Mucosa of stomach (tissue), 1 donor: ENCODE results near the gene MEP1A.
"Not testable (repeated sequence)": the region's sequence is repeated elsewhere in the genome, so short reads cannot be mapped to it uniquely, and the experiment has no call there.

ENCODE experiments used
- H3K27me3 ChIP-seq: one replicate; pipeline ENCODE4 v1.7.0; 2013; ENCODE audit warnings: mild to moderate bottlenecking, low read length; ENCODE audit not compliant: control insufficient read depth, insufficient read depth
- H3K36me3 ChIP-seq: one replicate; pipeline ENCODE4 v1.7.0; 2013; ENCODE audit warnings: low read length; ENCODE audit not compliant: control insufficient read depth, insufficient read depth
- H3K4me1 ChIP-seq: one replicate; pipeline ENCODE4 v1.7.0; 2013; ENCODE audit warnings: mild to moderate bottlenecking, low read length; ENCODE audit not compliant: control insufficient read depth, insufficient read depth
- H3K4me3 ChIP-seq: one replicate; pipeline ENCODE4 v1.7.0; 2013; ENCODE audit warnings: low read length
- H3K9ac ChIP-seq: one replicate; pipeline ENCODE4 v1.7.0; 2013; ENCODE audit warnings: mild to moderate bottlenecking, low read length, moderate library complexity
- H3K9me3 ChIP-seq: one replicate; pipeline ENCODE4 v1.7.0; 2013; ENCODE audit warnings: mild to moderate bottlenecking, low read length, moderate library complexity; ENCODE audit not compliant: control insufficient read depth
- donor health status: Pancreatic carcinoma.

The MEP1A gene

DNA sequence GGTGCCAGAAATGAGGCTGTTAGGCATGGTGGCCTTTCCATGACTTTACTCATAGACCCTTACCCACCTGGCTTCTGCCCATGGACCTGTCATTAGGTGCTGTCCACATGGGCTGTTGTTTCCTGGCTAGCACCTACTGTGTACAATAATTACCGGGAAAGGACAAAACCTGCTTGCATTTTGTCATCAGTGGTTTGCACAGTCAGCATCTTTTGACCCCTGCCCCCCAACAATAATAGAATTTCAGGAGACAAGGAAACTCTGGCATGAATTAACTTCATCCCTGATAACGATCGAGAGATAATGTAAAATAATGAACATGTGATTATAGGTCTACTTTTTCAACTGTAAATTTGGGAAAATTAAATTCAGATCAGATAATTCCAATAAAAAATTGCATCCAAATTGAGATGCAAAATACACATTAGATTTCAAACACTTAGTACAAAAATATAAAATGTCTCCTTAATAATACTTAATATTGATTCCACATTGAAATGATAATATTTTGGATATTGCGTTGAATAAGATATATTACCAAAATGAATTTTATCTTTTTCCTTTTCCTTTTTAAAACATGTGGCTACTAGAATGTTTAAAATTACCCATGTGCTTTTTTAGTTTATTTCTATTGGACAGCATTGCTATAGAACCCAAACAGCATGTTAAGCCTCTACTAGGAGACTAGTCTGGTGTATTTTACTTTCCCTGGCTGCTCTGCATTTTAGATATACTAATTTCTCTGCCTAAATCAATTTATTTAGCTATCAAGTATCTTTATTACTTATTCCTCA is 34.0 kb upstream of the MEP1A start:
- Histone ChIP-seq H3K36me3 (no peaks in the 10 kb centered on the region), H3K4me3 (no peak overlapping the region), H3K4me1 (no peaks in the 10 kb centered on the region), H3K9ac (no peak overlapping the region), H3K9me3 (no peaks in the 10 kb centered on the region), H3K27me3 (no peaks in the 10 kb centered on the region)

DNA sequence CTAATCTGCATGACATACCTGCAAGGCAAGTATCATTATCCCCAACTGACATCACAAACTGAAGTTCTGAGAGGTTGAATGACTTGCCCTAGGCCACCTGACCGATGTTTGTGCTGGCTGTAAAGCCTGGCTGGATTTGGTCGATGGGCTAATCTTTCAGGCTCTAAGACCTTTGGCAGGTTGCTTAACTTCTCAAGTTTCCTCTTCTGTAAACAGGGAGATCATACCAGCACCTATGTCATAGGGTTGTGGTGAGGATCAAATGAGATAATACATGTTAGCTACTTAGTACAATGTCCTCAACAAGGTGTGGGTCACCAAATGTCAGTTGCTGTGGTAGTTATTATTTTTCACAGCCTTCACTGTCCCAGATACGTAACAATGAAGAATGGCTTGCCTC is 32.3 kb upstream of the MEP1A start:
- Histone ChIP-seq H3K9ac (no peak overlapping the region), H3K4me3 (no peak overlapping the region), H3K4me1 (no peaks in the 10 kb centered on the region), H3K36me3 (no peaks in the 10 kb centered on the region), H3K9me3 (no peaks in the 10 kb centered on the region), H3K27me3 (no peaks in the 10 kb centered on the region)

DNA sequence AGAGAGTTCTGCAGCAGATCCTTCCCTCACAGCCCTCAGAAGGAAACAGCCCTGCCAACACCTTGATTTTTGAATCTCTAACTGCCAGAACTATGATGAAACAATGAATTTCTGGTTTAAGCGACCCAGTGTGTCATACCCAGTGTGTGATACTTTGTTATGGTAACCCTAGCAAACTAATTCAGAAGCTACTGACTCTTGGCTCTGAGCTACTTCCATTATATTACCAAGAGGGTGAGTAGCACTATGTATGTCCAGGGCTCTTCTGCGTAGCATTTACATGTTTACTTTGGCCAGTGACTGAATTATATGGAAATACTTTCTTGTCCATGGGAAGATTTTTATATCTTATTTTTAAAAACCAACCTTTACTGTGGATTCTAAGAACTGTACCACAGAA is 29.7 kb upstream of the MEP1A start:
- Histone ChIP-seq H3K27me3 (no peaks in the 10 kb centered on the region), H3K36me3 (no peaks in the 10 kb centered on the region), H3K9me3 (no peaks in the 10 kb centered on the region), H3K9ac (no peak overlapping the region), H3K4me3 (no peak overlapping the region), H3K4me1 (no peaks in the 10 kb centered on the region)

DNA sequence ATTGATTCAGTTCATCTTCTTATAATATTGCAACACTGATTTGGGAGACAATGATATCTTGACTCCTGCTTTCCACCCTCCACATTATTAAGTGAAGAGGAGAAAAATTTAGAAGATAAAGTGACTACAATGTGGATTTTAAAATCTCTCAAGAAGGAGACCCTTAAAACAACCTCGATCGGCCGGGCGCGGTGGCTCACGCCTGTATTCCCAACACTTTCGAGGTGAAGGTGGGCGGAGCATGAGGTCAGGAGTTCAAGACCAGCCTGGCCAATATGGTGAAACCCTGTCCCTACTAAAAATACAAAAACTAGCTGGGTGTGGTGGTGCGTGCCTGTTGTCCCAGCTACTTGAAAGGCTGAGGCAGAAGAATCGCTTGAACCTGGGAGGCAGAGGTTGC is 28.9 kb upstream of the MEP1A start:
- H3K4me3 ChIP-seq, H3K9ac ChIP-seq, H3K9me3 ChIP-seq, H3K36me3 ChIP-seq, H3K4me1 ChIP-seq, H3K27me3 ChIP-seq: not testable (repeated sequence)

DNA sequence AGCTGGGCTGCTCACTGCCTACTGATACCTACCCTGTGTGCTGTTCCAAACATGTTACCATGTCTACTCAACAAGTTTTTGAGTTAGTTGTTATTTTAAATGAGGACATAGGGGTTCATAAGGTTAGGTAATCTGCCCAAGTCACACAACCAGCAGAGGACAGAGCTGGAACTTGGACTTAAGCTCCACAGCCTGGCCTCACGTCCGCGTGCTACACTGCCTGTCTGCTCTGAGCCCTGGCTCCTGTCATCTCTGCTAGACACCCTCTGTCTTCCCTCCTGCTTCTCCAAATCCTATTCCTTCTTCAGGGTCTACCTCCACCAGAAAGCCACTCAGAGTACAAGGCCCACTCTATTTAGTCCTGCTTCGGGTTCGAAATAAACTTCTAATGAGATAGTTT is 28.2 kb upstream of the MEP1A start:
- no peaks in the 10 kb centered on the region for H3K9me3 ChIP-seq
- H3K9ac ChIP-seq: no peak overlapping the region
- no peaks in the 10 kb centered on the region for H3K27me3 ChIP-seq
- no peaks in the 10 kb centered on the region for H3K36me3 ChIP-seq
- no peaks in the 10 kb centered on the region for H3K4me1 ChIP-seq
- H3K4me3 ChIP-seq: no peak overlapping the region

DNA sequence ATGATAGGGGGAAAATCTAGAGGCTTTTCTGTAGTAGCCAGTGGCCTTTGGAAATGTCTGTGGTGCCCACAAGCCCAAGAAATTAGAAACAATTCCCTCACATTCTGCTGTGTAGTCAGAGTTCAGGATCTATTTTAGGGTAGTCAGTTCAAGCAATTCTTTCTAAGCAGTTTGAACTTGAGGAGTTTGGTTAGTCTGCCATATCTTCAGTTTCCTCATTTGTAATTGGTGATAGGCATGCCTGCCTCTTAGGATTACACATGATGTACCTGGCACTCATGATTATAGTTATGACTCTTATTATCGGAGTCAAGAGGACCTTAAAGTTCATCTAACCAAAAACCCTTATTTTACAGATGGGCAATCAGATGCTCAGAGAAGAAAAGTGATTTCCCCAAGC is 21.2 kb upstream of the MEP1A start:
- no peaks in the 10 kb centered on the region for H3K9me3 ChIP-seq
- H3K36me3 ChIP-seq: no peaks in the 10 kb centered on the region
- no peaks in the 10 kb centered on the region for H3K27me3 ChIP-seq
- no peak overlapping the region for H3K4me3 ChIP-seq
- H3K4me1 ChIP-seq: no peaks in the 10 kb centered on the region
- no peak overlapping the region for H3K9ac ChIP-seq

DNA sequence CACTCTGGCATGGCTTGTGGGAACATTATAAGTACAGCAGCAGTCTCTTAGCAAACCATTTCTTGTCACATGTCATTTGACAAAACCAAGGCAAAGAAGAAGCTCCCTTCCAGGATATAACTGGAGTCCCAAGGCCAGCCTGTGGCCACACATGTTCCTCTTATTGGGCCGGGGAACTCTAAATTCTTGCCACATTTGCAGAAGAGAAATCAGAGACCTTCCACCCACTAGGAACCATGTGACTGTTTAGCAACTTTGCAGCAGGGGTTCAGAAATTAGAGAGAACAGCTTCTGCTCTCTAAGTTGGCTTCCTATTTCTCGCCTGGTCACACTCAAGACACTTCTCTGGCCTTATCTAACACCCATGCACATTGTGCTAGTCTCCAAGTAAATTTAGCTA is 20.4 kb upstream of the MEP1A start:
- Histone ChIP-seq H3K9me3 (no peaks in the 10 kb centered on the region), H3K4me1 (no peaks in the 10 kb centered on the region), H3K9ac (no peak overlapping the region), H3K36me3 (no peaks in the 10 kb centered on the region), H3K4me3 (no peak overlapping the region), H3K27me3 (no peaks in the 10 kb centered on the region)

DNA sequence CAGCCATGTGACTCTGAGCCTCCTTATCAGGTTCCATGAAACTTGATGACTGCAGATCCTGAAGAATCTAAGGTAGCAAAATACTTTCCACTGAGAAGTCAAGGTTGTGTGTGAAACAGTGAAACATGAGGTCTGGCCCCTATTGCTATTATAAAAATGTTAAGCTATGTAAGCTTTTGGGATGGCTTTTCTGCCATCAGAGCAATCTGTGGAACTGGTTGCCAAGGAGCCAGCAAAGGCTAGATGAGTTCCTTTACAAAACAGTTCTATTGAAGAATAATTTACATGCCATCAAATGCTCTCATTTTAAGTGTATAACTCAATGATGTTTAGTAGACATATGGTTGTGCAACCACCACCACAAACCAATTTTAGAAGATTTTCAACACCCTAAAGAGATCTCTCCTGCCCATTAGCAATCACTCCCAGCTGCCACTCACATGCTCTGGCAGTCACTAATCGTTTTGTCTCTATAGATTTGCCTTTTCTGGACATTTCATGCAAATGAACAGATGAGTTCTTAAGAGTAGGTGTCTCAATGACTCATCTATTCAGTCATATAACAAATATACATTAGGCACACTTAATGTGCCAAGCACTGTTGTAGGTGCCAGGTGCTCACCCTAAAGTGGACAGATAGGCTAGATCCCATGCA is 19.9 kb upstream of the MEP1A start:
- Histone ChIP-seq H3K4me1 (no peaks in the 10 kb centered on the region), H3K9me3 (no peaks in the 10 kb centered on the region), H3K27me3 (no peaks in the 10 kb centered on the region), H3K36me3 (no peaks in the 10 kb centered on the region), H3K9ac (no peak overlapping the region), H3K4me3 (no peak overlapping the region)

DNA sequence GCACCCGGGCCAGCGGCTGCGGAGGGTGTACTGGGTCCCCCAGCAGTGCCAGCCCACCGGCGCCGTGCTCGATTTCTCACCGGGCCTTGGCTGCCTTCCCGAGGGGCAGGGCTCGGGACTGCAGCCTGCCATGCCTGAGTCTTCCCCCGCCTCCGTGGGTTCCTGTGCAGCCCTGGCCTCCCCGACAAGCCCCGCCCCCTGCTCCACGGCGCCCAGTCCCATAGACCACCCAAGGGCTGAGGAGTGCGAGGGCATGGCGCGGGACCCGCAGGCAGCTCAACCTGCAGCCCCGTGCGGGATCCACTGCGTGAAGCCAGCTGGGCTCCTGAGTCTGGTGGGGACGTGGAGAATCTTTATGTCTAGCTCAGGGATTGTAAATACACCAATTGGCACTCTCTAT is 18.5 kb upstream of the MEP1A start:
- not testable (repeated sequence) for H3K9me3 ChIP-seq, H3K27me3 ChIP-seq, H3K9ac ChIP-seq, H3K36me3 ChIP-seq, H3K4me3 ChIP-seq, H3K4me1 ChIP-seq

DNA sequence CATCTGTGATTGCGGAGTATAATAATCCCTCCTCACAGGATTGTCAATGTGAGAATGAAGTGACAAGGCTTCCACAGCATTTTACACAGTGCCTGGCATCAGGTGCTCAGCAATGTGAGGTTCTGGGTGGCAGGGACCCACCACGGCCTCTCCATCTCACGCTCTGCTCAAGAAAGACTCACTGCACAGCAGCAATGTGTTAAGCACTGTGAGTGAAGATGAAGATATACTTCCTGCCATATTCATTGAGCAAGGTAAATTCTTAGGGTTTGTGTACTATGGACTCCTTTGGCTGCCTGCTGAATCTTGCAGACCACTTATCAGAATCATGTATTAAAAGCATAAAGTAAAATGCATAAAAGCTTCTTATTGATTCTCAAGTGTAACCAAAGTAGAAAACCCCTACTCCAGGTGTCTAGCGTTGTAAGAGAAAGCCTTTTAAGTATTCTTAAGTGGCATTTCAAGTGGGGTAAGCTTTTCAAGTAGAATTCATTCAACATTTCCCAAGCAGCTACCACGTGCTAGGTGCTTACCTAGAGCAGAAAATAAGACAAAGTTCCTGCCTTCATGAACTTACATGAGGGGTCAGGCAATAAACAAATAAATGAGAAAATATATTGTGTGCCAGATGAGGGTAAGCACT is 17.0 kb upstream of the MEP1A start:
- Histone ChIP-seq H3K27me3 (no peaks in the 10 kb centered on the region), H3K9ac (no peak overlapping the region), H3K9me3 (no peaks in the 10 kb centered on the region), H3K4me1 (no peaks in the 10 kb centered on the region), H3K36me3 (no peaks in the 10 kb centered on the region), H3K4me3 (no peak overlapping the region)

DNA sequence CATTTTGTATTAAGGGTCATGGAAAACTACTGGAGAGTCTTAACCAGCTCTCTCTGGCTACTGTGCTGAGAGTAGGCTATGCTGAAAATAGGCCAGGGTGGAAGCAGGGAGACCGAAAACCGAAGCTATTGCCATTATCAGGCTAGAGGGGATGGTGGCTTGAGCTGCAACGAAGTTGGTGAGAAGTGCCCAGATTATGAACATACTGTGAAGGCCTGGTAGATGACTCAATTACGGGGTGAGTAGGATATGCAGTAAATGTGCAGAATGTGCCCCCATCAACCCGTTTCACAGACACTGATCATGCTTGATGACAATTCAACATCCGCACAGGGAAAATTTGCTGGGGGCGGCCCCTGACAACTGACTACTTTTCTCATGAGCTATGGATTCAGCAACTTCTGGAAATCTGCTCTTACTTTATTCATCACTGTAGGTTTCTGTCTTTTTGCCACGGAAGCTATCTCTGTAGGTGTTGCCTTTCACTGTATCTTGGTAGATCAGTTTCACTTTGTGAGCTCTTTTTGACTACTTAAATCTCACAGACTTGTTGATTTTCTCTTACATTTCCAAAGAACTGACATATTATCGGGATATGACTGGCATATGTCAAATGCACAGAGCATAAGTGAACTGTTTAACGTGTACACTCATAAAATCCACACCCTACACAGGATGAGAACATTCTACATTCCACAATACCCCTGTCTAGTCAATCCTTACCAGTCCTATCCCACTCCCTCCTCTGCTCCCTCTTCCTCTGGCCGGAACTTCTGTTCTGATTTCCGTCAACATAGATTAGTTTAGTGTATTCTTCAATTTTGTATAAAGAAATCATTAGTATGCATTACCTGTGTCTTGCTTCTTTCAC is 15.5 kb upstream of the MEP1A start:
- Histone ChIP-seq H3K9me3 (no peaks in the 10 kb centered on the region), H3K4me1 (no peaks in the 10 kb centered on the region), H3K4me3 (no peak overlapping the region), H3K36me3 (no peaks in the 10 kb centered on the region), H3K27me3 (no peaks in the 10 kb centered on the region), H3K9ac (no peak overlapping the region)
